Trophoblast cell (in vitro differentiated cells and primary cell): ENCODE data around the gene SNX6.

Experiments
- DNase-seq, 2 donors: peaks; one replicate each; pipeline ENCODE4 v3.0.0-alpha.2; 2016
- H2AFZ ChIP-seq: 2 replicates; pipeline ENCODE4 v1.6.1; 2013; ENCODE audit warnings: low read length, moderate library complexity, mild to moderate bottlenecking; ENCODE audit not compliant: insufficient read depth, poor library complexity
- H2AK5ac ChIP-seq: 2 replicates; pipeline ENCODE4 v1.6.1; 2013; ENCODE audit warnings: mild to moderate bottlenecking, low read length
- H2BK120ac ChIP-seq: 2 replicates; pipeline ENCODE4 v1.6.1; 2013; ENCODE audit warnings: low read length, mild to moderate bottlenecking, moderate library complexity; ENCODE audit not compliant: insufficient read depth, poor library complexity
- H2BK12ac ChIP-seq: 2 replicates; pipeline ENCODE4 v1.6.1; 2013; ENCODE audit warnings: mild to moderate bottlenecking, low read length, moderate library complexity
- H2BK5ac ChIP-seq: 2 replicates; pipeline ENCODE4 v1.6.1; 2013; ENCODE audit warnings: low read length, low read depth, moderate library complexity, mild to moderate bottlenecking; ENCODE audit not compliant: poor library complexity
- H3K14ac ChIP-seq: 2 replicates; pipeline ENCODE4 v1.6.1; 2013; ENCODE audit warnings: mild to moderate bottlenecking, low read length
- H3K18ac ChIP-seq: 2 replicates; pipeline ENCODE4 v1.6.1; 2013; ENCODE audit warnings: mild to moderate bottlenecking, low read length
- H3K23ac ChIP-seq: 2 replicates; pipeline ENCODE4 v1.6.1; 2013; ENCODE audit warnings: low read length
- H3K27ac ChIP-seq: 2 replicates; pipeline ENCODE4 v1.5.1; 2013; ENCODE audit warnings: low read depth, mild to moderate bottlenecking, inconsistent platforms, low read length, moderate library complexity
- H3K27me3 ChIP-seq: 2 replicates; pipeline ENCODE4 v1.6.1; 2013; ENCODE audit warnings: inconsistent platforms, mild to moderate bottlenecking, low read length, moderate library complexity; ENCODE audit not compliant: insufficient read depth
- H3K36me3 ChIP-seq, 2 experiments: 1 replicate in 1 of 2; 2 replicates in 1 of 2; pipeline ENCODE4 v1.6.1; 2013; ENCODE audit warnings: low read length in 2 of 2, mild to moderate bottlenecking in 2 of 2, moderate library complexity in 1 of 2; ENCODE audit not compliant: insufficient read depth in 2 of 2, control insufficient read depth in 1 of 2
- H3K4ac ChIP-seq: 2 replicates; pipeline ENCODE4 v1.6.1; 2013; ENCODE audit warnings: low read depth, mild to moderate bottlenecking, low read length, moderate library complexity
- H3K4me1 ChIP-seq, 2 experiments: 1 replicate in 1 of 2; 2 replicates in 1 of 2; pipeline ENCODE4 v1.6.1; 2013; ENCODE audit warnings: low read length in 2 of 2, mild to moderate bottlenecking in 2 of 2, moderate library complexity in 1 of 2; ENCODE audit not compliant: insufficient read depth in 2 of 2, control insufficient read depth in 1 of 2
- H3K4me2 ChIP-seq: 2 replicates; pipeline ENCODE4 v1.6.1; 2013; ENCODE audit warnings: inconsistent platforms, mild to moderate bottlenecking, low read length, moderate library complexity
- H3K4me3 ChIP-seq: 2 replicates; pipeline ENCODE4 v1.5.1; 2013; ENCODE audit warnings: mild to moderate bottlenecking, low read depth, low read length, inconsistent platforms
- H3K79me1 ChIP-seq: one replicate; pipeline ENCODE4 v1.6.1; 2013; ENCODE audit warnings: low read length
- H3K79me2 ChIP-seq: 2 replicates; pipeline ENCODE4 v1.6.1; 2013; ENCODE audit warnings: low read length, mild to moderate bottlenecking; ENCODE audit not compliant: control insufficient read depth, insufficient read depth, poor library complexity
- H3K9ac ChIP-seq: 2 replicates; pipeline ENCODE4 v1.6.1; 2013; ENCODE audit warnings: mild to moderate bottlenecking, low read length
- H3K9me3 ChIP-seq: 2 replicates; pipeline ENCODE4 v1.6.1; 2013; ENCODE audit warnings: low read depth, mild to moderate bottlenecking, control low read depth, inconsistent platforms, low read length; ENCODE audit not compliant: insufficient read depth
- H4K12ac ChIP-seq: 2 replicates; pipeline ENCODE4 v1.6.1; 2013; ENCODE audit warnings: low read depth, mild to moderate bottlenecking, low read length, moderate library complexity
- H4K8ac ChIP-seq: 2 replicates; pipeline ENCODE4 v1.6.1; 2013; ENCODE audit warnings: low read depth, mild to moderate bottlenecking, low read length, moderate library complexity
- H4K91ac ChIP-seq: one replicate; pipeline ENCODE4 v1.6.1; 2013; ENCODE audit warnings: low read depth, mild to moderate bottlenecking, low read length, moderate library complexity
- WGBS: extraction: QIAGEN DNeasy Blood & Tissue Kit; methylation state at CpG from one replicate; pipeline ENCODE4 v1.1.7; 2013; ENCODE audit warnings: missing lambda C conversion rate; ENCODE audit not compliant: insufficient read length, insufficient coverage; ENCODE audit errors: extremely low coverage; 5-methylcytosine and 5-hydroxymethylcytosine counted together

Gene SNX6

GRCh38 chr14:34673702-34674101, 43.8 kb upstream of the SNX6 start:
- Histone ChIP-seq H2AFZ (no peak overlapping the region), H3K9ac (no peak overlapping the region), H3K4me2 (no peak overlapping the region), H4K12ac (no peak overlapping the region), H3K27ac (no peak overlapping the region), H2BK120ac (no peak overlapping the region), H2AK5ac (no peak overlapping the region), H3K14ac (no peak overlapping the region), H3K4me1 (no peaks in the 10 kb centered on the region), H3K4ac (no peak overlapping the region), H3K27me3 (no peaks in the 10 kb centered on the region), H4K8ac (no peak overlapping the region), H4K91ac (no peak overlapping the region), H3K9me3 (no peaks in the 10 kb centered on the region), H3K23ac (no peak overlapping the region), H3K4me3 (no peak overlapping the region), H3K18ac (no peak overlapping the region), H2BK5ac (no peak overlapping the region), H3K36me3 (no peaks in the 10 kb centered on the region), H3K79me2 (no peaks in the 10 kb centered on the region), H2BK12ac (no peak overlapping the region), H3K79me1 (no peaks in the 10 kb centered on the region)
- no CpG with 5 or more reads among the region's 1 CpG for WGBS
- no peak for DNase-seq

- H3K4ac ChIP-seq = no peak overlapping the region
- no peaks in the 10 kb centered on the region for H3K9me3 ChIP-seq
- no peaks in the 10 kb centered on the region for H3K79me2 ChIP-seq
- no peak overlapping the region for H3K18ac ChIP-seq
- no peak overlapping the region for H2BK120ac ChIP-seq
- no peak overlapping the region for H3K4me3 ChIP-seq
- no peak overlapping the region for H2AK5ac ChIP-seq
- H3K14ac ChIP-seq = no peak overlapping the region
- H4K8ac ChIP-seq = no peak overlapping the region
- no peaks in the 10 kb centered on the region for H3K4me1 ChIP-seq
- no peak overlapping the region for H2BK12ac ChIP-seq
- no peak overlapping the region for H4K12ac ChIP-seq
- H3K79me1 ChIP-seq = no peaks in the 10 kb centered on the region
- H3K9ac ChIP-seq = no peak overlapping the region
- no CpG with 5 or more reads among the region's 6 CpGs for WGBS
- no peak overlapping the region for H2BK5ac ChIP-seq
- no peak for DNase-seq
- no peaks in the 10 kb centered on the region for H3K36me3 ChIP-seq
- no peak overlapping the region for H2AFZ ChIP-seq
- no peak overlapping the region for H3K27ac ChIP-seq
- H4K91ac ChIP-seq = no peak overlapping the region
- H3K4me2 ChIP-seq = no peak overlapping the region
- no peak overlapping the region for H3K23ac ChIP-seq
- H3K27me3 ChIP-seq = no peaks in the 10 kb centered on the region
Observed at GRCh38 chr14:34671716-34672115, 41.8 kb upstream of the SNX6 start.

DNA sequence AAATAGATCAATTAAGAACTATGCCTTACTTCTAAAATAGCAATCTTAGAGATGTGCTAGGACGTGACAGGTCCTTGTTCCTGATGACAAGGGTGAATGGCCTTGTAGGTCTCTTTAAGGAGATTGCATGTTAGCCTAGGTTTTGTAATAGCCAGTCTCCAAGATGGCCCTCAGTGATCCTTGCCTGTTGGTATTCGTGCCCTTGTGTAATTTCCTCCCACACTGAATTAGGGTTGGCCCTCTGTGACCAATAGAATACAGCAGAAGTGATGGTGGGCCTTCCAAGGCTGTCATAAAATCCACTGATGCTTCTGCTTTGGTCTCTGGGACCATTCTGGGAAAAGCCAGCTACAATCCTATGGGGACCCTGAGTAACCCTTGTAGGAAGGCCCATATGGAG, 38.2 kb upstream of the SNX6 start:
- Histone ChIP-seq H2BK12ac (no peak overlapping the region), H3K4me2 (no peak overlapping the region), H2AK5ac (no peak overlapping the region), H3K23ac (no peak overlapping the region), H3K36me3 (no peaks in the 10 kb centered on the region), H2BK120ac (no peak overlapping the region), H4K91ac (no peak overlapping the region), H4K8ac (no peak overlapping the region), H3K9me3 (no peaks in the 10 kb centered on the region), H3K79me2 (no peaks in the 10 kb centered on the region), H3K4me1 (no peaks in the 10 kb centered on the region), H3K4me3 (no peak overlapping the region), H3K14ac (no peak overlapping the region), H3K79me1 (no peaks in the 10 kb centered on the region), H3K9ac (no peak overlapping the region), H2BK5ac (no peak overlapping the region), H3K4ac (no peak overlapping the region), H2AFZ (no peak overlapping the region), H3K27ac (no peak overlapping the region), H3K18ac (no peak overlapping the region), H3K27me3 (no peaks in the 10 kb centered on the region), H4K12ac (no peak overlapping the region)
- WGBS = no CpG with 5 or more reads among the region's 2 CpGs
- no peak for DNase-seq

DNA sequence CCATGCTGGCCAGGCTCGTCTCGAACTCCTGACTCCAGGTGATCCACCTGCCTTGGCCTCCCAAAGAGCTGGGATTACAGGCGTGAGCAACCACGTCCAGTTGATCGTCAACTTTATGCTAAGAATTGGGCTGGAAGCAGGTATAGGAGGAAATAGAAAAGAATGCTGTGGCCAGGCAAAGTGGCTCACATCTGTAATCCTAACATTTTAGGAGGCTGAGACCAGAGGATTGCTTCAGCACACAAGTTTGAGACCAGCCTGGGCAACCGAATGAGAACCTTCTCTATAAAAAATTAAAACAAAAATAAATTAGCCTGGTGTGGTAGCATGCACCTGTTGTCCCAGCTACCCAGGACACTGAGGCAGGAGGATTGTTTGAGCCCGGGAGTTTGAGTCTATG, 37.1 kb upstream of the SNX6 start:
- no peaks in the 10 kb centered on the region for H3K4me1 ChIP-seq
- H3K9ac ChIP-seq = no peak overlapping the region
- H4K8ac ChIP-seq = no peak overlapping the region
- H3K79me1 ChIP-seq = no peaks in the 10 kb centered on the region
- no CpG with 5 or more reads among the region's 7 CpGs for WGBS
- no peak overlapping the region for H3K4me3 ChIP-seq
- H3K27ac ChIP-seq = no peak overlapping the region
- H3K18ac ChIP-seq = no peak overlapping the region
- no peak overlapping the region for H3K14ac ChIP-seq
- H3K23ac ChIP-seq = no peak overlapping the region
- H2AFZ ChIP-seq = no peak overlapping the region
- DNase-seq = no peak
- no peak overlapping the region for H4K12ac ChIP-seq
- no peak overlapping the region for H2BK120ac ChIP-seq
- H4K91ac ChIP-seq = no peak overlapping the region
- no peak overlapping the region for H3K4me2 ChIP-seq
- H3K27me3 ChIP-seq = no peaks in the 10 kb centered on the region
- no peaks in the 10 kb centered on the region for H3K9me3 ChIP-seq
- no peak overlapping the region for H2BK5ac ChIP-seq
- no peak overlapping the region for H3K4ac ChIP-seq
- H3K36me3 ChIP-seq = no peaks in the 10 kb centered on the region
- H2AK5ac ChIP-seq = no peak overlapping the region
- H3K79me2 ChIP-seq = no peaks in the 10 kb centered on the region
- H2BK12ac ChIP-seq = no peak overlapping the region
